Activated CD4-positive, alpha-beta T cell treated with anti-CD3 and anti-CD28 coated beads for 36 hours (primary cell): Measurements from ENCODE around the gene IDI2. TPM values are rescaled to one million over a fixed set of nuclear protein-coding genes. Genes with fewer than 3 reads are reported as not detected.
A peak's percentile ranks its signal among the peaks of the same experiment; 100 is the strongest.

Experiments
- ATAC-seq: fragments of 200-7000 bp; cut with Tn5 transposase; one replicate; pipeline ENCODE4 v1.10.0; 2021; ENCODE audit warnings: mild to moderate bottlenecking, moderate library complexity
- CTCF ChIA-PET: fragments of 350-600 bp; sonication (Branson Sonifier 250); formaldehyde crosslinking; loops from one replicate; lab custom pipeline; 2021; ENCODE audit warnings: antibody characterized with exemption; lab: Charles Lee
- POLR2A ChIA-PET: fragments of 350-600 bp; sonication (Branson Sonifier 250); formaldehyde crosslinking; loops from one replicate; lab custom pipeline; 2021; ENCODE audit warnings: antibody characterized with exemption, inconsistent platforms; lab: Charles Lee
- DNase-seq: peaks from one replicate; pipeline ENCODE4 v3.0.0-alpha.2; 2020
- H3K27ac Mint-ChIP-seq: one replicate; pipeline ENCODE4 v1.8.0; 2021; ENCODE audit warnings: mixed read lengths
- H3K27me3 Mint-ChIP-seq: one replicate; pipeline ENCODE4 v1.8.0; 2021; ENCODE audit warnings: mixed read lengths
- H3K36me3 Mint-ChIP-seq: one replicate; pipeline ENCODE4 v1.8.0; 2021; ENCODE audit warnings: low read depth, mixed read lengths
- H3K4me1 Mint-ChIP-seq: one replicate; pipeline ENCODE4 v1.8.0; 2021; ENCODE audit warnings: mixed read lengths
- H3K4me3 Mint-ChIP-seq: one replicate; pipeline ENCODE4 v1.8.0; 2021; ENCODE audit warnings: mild to moderate bottlenecking, moderate library complexity, mixed read lengths
- H3K9me3 Mint-ChIP-seq: one replicate; pipeline ENCODE4 v1.8.0; 2021; ENCODE audit warnings: low read depth, mixed read lengths
- intact Hi-C, 2 experiments: fragments of 100-400 bp; cut with DNase I in 1 of 2; cut with micrococcal nuclease in 1 of 2; formaldehyde crosslinking; loops; one replicate each; pipeline versions ENCODE4 v1.14.2 to v1.15.1; 2022 to 2024; cut with DNase I, micrococcal nuclease
- total RNA-seq, 2 experiments: library from RNA; stranded (reverse); gene quantifications; one replicate each; pipeline ENCODE4 v1.2.3, GENCODE V29; 2021

Gene IDI2
- total RNA-seq, 2 experiments from 2014 or later = not detected

- POLR2A ChIA-PET = interaction anchor here (2.5 kb wide), 1 partner anchor 9 kb away, joined by 9 read pairs; the partner anchor contains the start of gene IDI1
- CTCF ChIA-PET = interaction anchor here (1.0 kb wide), 1 partner anchor 15 kb away, joined by 3 read pairs; no protein-coding TSS in a partner anchor
- peaks cover 23% of the 10 kb centered on the region for H3K36me3 Mint-ChIP-seq
Measured at GRCh38 chr10:1058017-1058416, 32.4 kb upstream of the IDI2 start.

GRCh38 chr10:1057106-1057657 lies 31.5 kb upstream of the IDI2 start:
- ChIA-PET CTCF (interaction anchor here (1.0 kb wide), 1 partner anchor 16 kb away, joined by 3 read pairs; no protein-coding TSS in a partner anchor), POLR2A (interaction anchor here (2.5 kb wide), 1 partner anchor 8 kb away, joined by 9 read pairs; the partner anchor contains the start of gene IDI1)
- Mint-ChIP-seq H3K4me3 (peak overlapping the region; percentile 94), H3K9me3 (no peaks in the 10 kb centered on the region), H3K27me3 (no peaks in the 10 kb centered on the region), H3K27ac (peak overlapping the region; percentile 89), H3K4me1 (peaks cover 76% of the 10 kb centered on the region), H3K36me3 (peaks cover 31% of the 10 kb centered on the region)
- peak; percentile 28 for ATAC-seq
- intact Hi-C loops = loop anchor here (1.0 to 2.0 kb wide), 3 partner anchors 8 to 68 kb away; partner anchors contain the start of genes GTPBP4 (in 1 of the 2) and IDI1 (in 1 of the 2)
- no peak for DNase-seq

More at GRCh38 chr10:1058017-1058416, 32.4 kb upstream of the IDI2 start:
- Mint-ChIP-seq H3K9me3 (no peaks in the 10 kb centered on the region), H3K4me1 (peaks cover 78% of the 10 kb centered on the region), H3K27ac (peak overlapping the region; percentile 89), H3K4me3 (peak overlapping the region; percentile 94), H3K27me3 (no peaks in the 10 kb centered on the region)
- DNase-seq (no peak), ATAC-seq (no peak)
- intact Hi-C loops = no loop called here

DNA sequence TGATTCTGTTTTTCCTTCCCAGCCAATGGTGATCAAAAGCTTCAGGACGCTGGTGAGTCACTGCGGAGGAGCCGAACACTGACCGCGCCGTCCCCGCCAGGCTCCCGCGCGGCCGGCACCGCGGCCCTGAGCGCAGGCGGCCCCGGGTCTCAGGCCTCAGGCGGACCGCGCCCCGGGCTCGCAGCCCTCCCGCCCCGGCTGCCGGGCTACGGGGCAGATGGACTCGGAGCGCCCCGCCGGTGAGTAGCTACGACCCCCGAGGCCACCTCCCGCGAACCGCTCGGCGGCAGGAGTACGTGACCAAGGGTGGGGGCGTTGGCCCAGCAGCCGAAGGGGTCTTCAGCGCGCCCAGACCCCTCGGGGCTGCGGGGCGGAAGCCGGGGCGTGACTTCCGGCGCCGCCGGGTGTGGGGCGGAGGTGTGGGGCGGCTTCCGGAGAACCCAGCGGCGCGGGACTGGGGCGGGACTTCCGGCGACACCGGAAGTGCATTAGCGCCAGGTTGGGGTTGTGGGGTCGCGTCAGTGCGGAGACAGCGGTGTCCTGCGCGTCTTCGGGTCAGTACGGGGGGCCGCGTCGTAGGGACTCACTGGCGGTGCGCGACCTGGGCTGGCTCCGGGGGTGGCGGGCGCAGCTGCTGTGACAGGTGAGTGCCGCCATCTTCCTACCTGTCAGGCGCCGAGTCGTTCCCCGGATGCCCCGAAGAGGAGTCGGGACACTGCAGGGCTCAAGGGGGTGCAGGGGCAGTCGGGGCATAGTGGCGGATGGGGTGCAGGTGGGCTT lies 30.9 kb upstream of the IDI2 start, which contains the start of gene WDR37:
Gene WDR37, plus strand, starts transcription at position 60 of the 780 bp plus-strand sequence. CDS start 15,771 bp downstream, outside the sequence.
- ATAC-seq (peak; percentile 94), DNase-seq (peak; percentile 92)
- intact Hi-C loops = loop anchor here (1.0 to 2.0 kb wide), 6 partner anchors 7 to 125 kb away; partner anchors contain the start of genes GTPBP4 (in 2 of the 2), IDI1 (in 1 of the 2) and LARP4B (in 1 of the 2)
- peaks cover 38% of the 10 kb centered on the region for H3K36me3 Mint-ChIP-seq
- H3K27ac Mint-ChIP-seq = peak within 1 kb of the TSS; percentile 92
- peaks cover 76% of the 10 kb centered on the region for H3K4me1 Mint-ChIP-seq
- ChIA-PET CTCF (interaction anchor here (0.9 kb wide), 1 partner anchor 54 kb away, joined by 3 read pairs; no protein-coding TSS in a partner anchor), POLR2A (no interaction called here)
- peak within 1 kb of the TSS; percentile 94 for H3K4me3 Mint-ChIP-seq
- no peaks in the 10 kb centered on the region for H3K27me3 Mint-ChIP-seq
- no peaks in the 10 kb centered on the region for H3K9me3 Mint-ChIP-seq

DNA sequence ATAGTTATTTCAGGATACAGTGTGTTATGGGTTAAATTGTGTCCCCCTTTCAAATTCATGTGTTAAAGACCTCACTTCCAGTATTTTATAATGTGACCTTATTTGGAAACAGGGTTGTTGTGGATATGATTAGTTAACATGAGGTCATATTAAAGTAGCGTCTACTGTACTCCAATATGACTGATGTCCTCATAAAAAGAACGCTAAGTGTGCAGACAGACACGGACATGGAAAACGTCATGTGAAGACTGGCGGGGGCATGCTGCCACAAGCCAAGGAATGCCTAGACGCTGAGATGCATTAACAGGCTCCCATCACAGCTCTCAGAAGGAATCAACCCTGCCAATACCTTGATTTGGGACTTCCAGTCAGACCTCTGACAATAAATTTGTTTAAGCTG lies 29.0 kb upstream of the IDI2 start:
- Mint-ChIP-seq H3K4me3 (peak overlapping the region; percentile 94), H3K9me3 (no peaks in the 10 kb centered on the region), H3K4me1 (peaks cover 71% of the 10 kb centered on the region), H3K27me3 (no peaks in the 10 kb centered on the region), H3K27ac (peak overlapping the region; percentile 70), H3K36me3 (peaks cover 45% of the 10 kb centered on the region)
- intact Hi-C loops = no loop called here
- CTCF ChIA-PET = no interaction called here
- no peak for DNase-seq
- POLR2A ChIA-PET = no interaction called here
- ATAC-seq = no peak

GRCh38 chr10:1050554-1050953 lies 24.9 kb upstream of the IDI2 start:
- no peaks in the 10 kb centered on the region for H3K9me3 Mint-ChIP-seq
- intact Hi-C loops = no loop called here
- ChIA-PET POLR2A (interaction anchor here (0.6 kb wide), 1 partner anchor 38 kb away, joined by 4 read pairs; no protein-coding TSS in a partner anchor), CTCF (interaction anchor here (0.7 to 3.3 kb wide), 2 partner anchors 12 to 82 kb away, joined by 3 to 14 read pairs; no protein-coding TSS in a partner anchor)
- H3K27ac Mint-ChIP-seq = peak overlapping the region; percentile 63
- H3K27me3 Mint-ChIP-seq = no peaks in the 10 kb centered on the region
- ATAC-seq = no peak
- H3K36me3 Mint-ChIP-seq = peaks cover 54% of the 10 kb centered on the region
- peak overlapping the region; percentile 98 for H3K4me3 Mint-ChIP-seq
- DNase-seq = peak; percentile 72
- peaks cover 63% of the 10 kb centered on the region for H3K4me1 Mint-ChIP-seq

DNA sequence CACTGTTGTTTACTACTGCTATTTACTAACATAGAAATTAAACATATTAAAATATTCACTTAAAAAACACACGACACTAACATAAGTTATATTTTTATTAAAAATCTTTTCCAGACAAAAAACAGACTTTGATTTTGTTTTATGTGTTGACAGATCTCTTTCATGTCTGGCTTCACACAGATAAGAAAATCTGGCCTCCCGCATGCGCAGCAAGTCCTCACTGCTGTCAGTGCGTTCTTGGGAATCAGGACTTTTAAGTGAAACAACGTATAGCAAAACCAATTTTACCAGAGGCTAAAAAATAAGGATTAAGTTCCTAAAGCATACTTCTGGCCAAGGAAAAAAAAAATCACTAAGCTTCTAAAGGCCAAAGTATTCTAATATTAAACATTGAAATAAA lies 24.5 kb upstream of the IDI2 start:
- POLR2A ChIA-PET = interaction anchor here (0.6 kb wide), 2 partner anchors 38 to 53 kb away, joined by 3 to 4 read pairs; no protein-coding TSS in a partner anchor
- peak overlapping the region; percentile 98 for H3K4me3 Mint-ChIP-seq
- peaks cover 64% of the 10 kb centered on the region for H3K4me1 Mint-ChIP-seq
- ATAC-seq = no peak
- no peaks in the 10 kb centered on the region for H3K9me3 Mint-ChIP-seq
- peak overlapping the region; percentile 96 for H3K27ac Mint-ChIP-seq
- H3K27me3 Mint-ChIP-seq = no peaks in the 10 kb centered on the region
- peaks cover 58% of the 10 kb centered on the region for H3K36me3 Mint-ChIP-seq
- peak; percentile 56 for DNase-seq
- CTCF ChIA-PET = interaction anchor here (0.7 to 3.3 kb wide), 2 partner anchors 12 to 82 kb away, joined by 3 to 14 read pairs; no protein-coding TSS in a partner anchor
- intact Hi-C loops = no loop called here

- H3K36me3 Mint-ChIP-seq = peaks cover 62% of the 10 kb centered on the region
- intact Hi-C loops = loop anchor here (1.0 to 2.0 kb wide), 5 partner anchors 8 to 915 kb away; partner anchors contain the start of genes GTPBP4 (in 2 of the 2), LARP4B (in 2 of the 2) and ZMYND11 (in 1 of the 2)
- ATAC-seq (no peak), DNase-seq (no peak)
- H3K4me1 Mint-ChIP-seq = peaks cover 64% of the 10 kb centered on the region
- ChIA-PET CTCF (interaction anchor here (0.7 to 1.5 kb wide), 2 partner anchors 13 to 81 kb away, joined by 3 to 5 read pairs; no protein-coding TSS in a partner anchor), POLR2A (interaction anchor here (0.6 to 1.8 kb wide), 8 partner anchors 9 to 785 kb away, joined by 3 to 9 read pairs (median 4); partner anchors contain the start of genes GTPBP4 and LARP4B)
- peak overlapping the region; percentile 98 for H3K4me3 Mint-ChIP-seq
- no peaks in the 10 kb centered on the region for H3K9me3 Mint-ChIP-seq
- no peaks in the 10 kb centered on the region for H3K27me3 Mint-ChIP-seq
- H3K27ac Mint-ChIP-seq = peak overlapping the region; percentile 96
Measured at GRCh38 chr10:1049425-1049958, 23.8 kb upstream of the IDI2 start.

GRCh38 chr10:1048732-1049424 lies 23.2 kb upstream of the IDI2 start, which contains the start of gene IDI1:
Gene IDI1 (minus strand): TSS chr10:1049119. CDS start chr10:1049003, 116 bp downstream.
- H3K36me3 Mint-ChIP-seq = peaks cover 66% of the 10 kb centered on the region
- DNase-seq (peak; percentile 97), ATAC-seq (peak; percentile 85)
- no peaks in the 10 kb centered on the region for H3K27me3 Mint-ChIP-seq
- POLR2A ChIA-PET = interaction anchor here (0.5 to 1.8 kb wide), 9 partner anchors 10 to 784 kb away, joined by 3 to 9 read pairs (median 4); partner anchors contain the start of genes GTPBP4 and LARP4B
- CTCF ChIA-PET = interaction anchor here (1.5 kb wide), 1 partner anchor 13 kb away, joined by 5 read pairs; no protein-coding TSS in a partner anchor
- H3K4me1 Mint-ChIP-seq = peaks cover 64% of the 10 kb centered on the region
- peak within 1 kb of the TSS; percentile 98 for H3K4me3 Mint-ChIP-seq
- H3K27ac Mint-ChIP-seq = peak within 1 kb of the TSS; percentile 96
- H3K9me3 Mint-ChIP-seq = no peaks in the 10 kb centered on the region
- intact Hi-C loops = loop anchor here (1.0 to 2.0 kb wide), 6 partner anchors 7 to 914 kb away; partner anchors contain the start of genes GTPBP4 (in 2 of the 2), LARP4B (in 2 of the 2), WDR37 (in 1 of the 2) and ZMYND11 (in 1 of the 2)

DNA sequence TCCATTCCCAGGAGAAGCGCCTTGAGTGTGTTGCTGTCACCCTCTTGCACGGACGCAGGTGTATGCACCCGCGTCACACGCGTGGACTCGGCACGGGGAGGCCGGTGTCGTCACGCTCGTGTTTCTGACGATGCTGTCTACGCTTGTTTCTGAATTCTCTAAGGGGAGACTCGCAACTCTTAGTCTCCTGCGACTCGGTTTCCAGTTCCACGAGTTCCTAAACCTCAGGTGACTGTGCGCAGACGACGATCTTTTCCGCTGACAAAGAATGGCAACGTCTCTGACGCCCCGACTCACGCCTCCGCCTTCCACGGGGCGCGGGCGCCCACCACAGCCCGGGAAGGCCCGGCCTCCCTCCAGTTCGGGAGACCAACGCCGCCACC lies 22.7 kb upstream of the IDI2 start:
- Mint-ChIP-seq H3K9me3 (no peaks in the 10 kb centered on the region), H3K4me3 (peak overlapping the region; percentile 98), H3K4me1 (peaks cover 64% of the 10 kb centered on the region), H3K36me3 (peaks cover 64% of the 10 kb centered on the region), H3K27ac (peak overlapping the region; percentile 96), H3K27me3 (no peaks in the 10 kb centered on the region)
- no peak for DNase-seq
- ChIA-PET CTCF (interaction anchor here (1.5 kb wide), 1 partner anchor 12 kb away, joined by 5 read pairs; no protein-coding TSS in a partner anchor), POLR2A (interaction anchor here (0.5 to 1.8 kb wide), 6 partner anchors 16 to 579 kb away, joined by 3 to 8 read pairs (median 4); partner anchors contain the start of genes GTPBP4 and LARP4B)
- intact Hi-C loops = loop anchor here (1.0 to 2.0 kb wide), 3 partner anchors 8 to 914 kb away; partner anchors contain the start of genes LARP4B (in 1 of the 2), WDR37 (in 1 of the 2) and ZMYND11 (in 1 of the 2)
- ATAC-seq = peak; percentile 9
